NCI-H2171 (cell line): ENCODE measurements around the gene CIROP.

Source experiments
- DNase-seq: peaks from one replicate; lab custom pipeline; 2025; lab: John Stamatoyannopoulos, UW

CIROP gene

GRCh38 chr14:23093526-23093925 is 11.3 kb downstream of the CIROP start:
- DNase-seq: no peak

- DNase-seq: no peak
Measured at GRCh38 chr14:23093104-23093503, 11.7 kb downstream of the CIROP start.

- no peak for DNase-seq
Measured at GRCh38 chr14:23091294-23092225, 13.2 kb downstream of the CIROP start.

GRCh38 chr14:23090254-23090636 is 14.5 kb downstream of the CIROP start:
- DNase-seq: no peak

GRCh38 chr14:23089498-23090253 is 15.1 kb downstream of the CIROP start:
- no peak for DNase-seq

GRCh38 chr14:23086565-23086964 is 18.2 kb downstream of the CIROP start:
- DNase-seq: no peak

GRCh38 chr14:23085458-23085857 is 19.3 kb downstream of the CIROP start:
- DNase-seq: no peak

- no peak for DNase-seq
Measured at GRCh38 chr14:23080474-23080873, 24.3 kb downstream of the CIROP start.

- no peak for DNase-seq
Measured at GRCh38 chr14:23079716-23080115, 25.1 kb downstream of the CIROP start.

GRCh38 chr14:23078692-23079116 is 26.1 kb downstream of the CIROP start:
- DNase-seq: no peak

- no peak for DNase-seq
Measured at GRCh38 chr14:23077962-23078361, 26.8 kb downstream of the CIROP start.

- DNase-seq: no peak
Measured at GRCh38 chr14:23076785-23077408, 27.9 kb downstream of the CIROP start.

- DNase-seq: no peak
Measured at GRCh38 chr14:23074906-23075305, 29.9 kb downstream of the CIROP start.

GRCh38 chr14:23071921-23072539 is 32.8 kb downstream of the CIROP start:
- no peak for DNase-seq

- DNase-seq: no peak
Measured at GRCh38 chr14:23071244-23071920, 33.4 kb downstream of the CIROP start.

- DNase-seq: no peak
Measured at GRCh38 chr14:23070262-23071129, 34.3 kb downstream of the CIROP start.

GRCh38 chr14:23069413-23069806 is 35.4 kb downstream of the CIROP start:
- DNase-seq: no peak

- DNase-seq: no peak
Measured at GRCh38 chr14:23068789-23069412, 35.9 kb downstream of the CIROP start.

GRCh38 chr14:23067847-23068788 is 36.7 kb downstream of the CIROP start:
- no peak for DNase-seq
